H9 (cell line): ENCODE data around the gene STX11. TPM values are rescaled to one million over a fixed set of nuclear protein-coding genes. Genes with fewer than 3 reads are reported as not detected.

Experiments used
- DNase-seq: peaks from one replicate; pipeline ENCODE4 v3.0.0-alpha.2; 2017
- H2AFZ ChIP-seq: one replicate; pipeline ENCODE4 v1.6.1; 2013; ENCODE audit warnings: mild to moderate bottlenecking, low read length, control low read depth, moderate library complexity
- H2AK5ac ChIP-seq: 2 replicates; pipeline ENCODE4 v1.6.1; 2013; ENCODE audit warnings: low read length, control low read depth, mixed read lengths; ENCODE audit not compliant: insufficient read length
- H2BK120ac ChIP-seq: one replicate; pipeline ENCODE4 v1.6.1; 2013; ENCODE audit warnings: low read depth, mild to moderate bottlenecking, low read length, control low read depth, inconsistent platforms; ENCODE audit not compliant: poor library complexity, severe bottlenecking
- H2BK12ac ChIP-seq: 2 replicates; pipeline ENCODE4 v1.6.1; 2013; ENCODE audit warnings: low read length, control low read depth, mixed read lengths, low read depth; ENCODE audit not compliant: insufficient read length
- H2BK15ac ChIP-seq: 2 replicates; pipeline ENCODE4 v1.6.1; 2013; ENCODE audit warnings: low read depth, low read length, control low read depth
- H2BK20ac ChIP-seq: one replicate; pipeline ENCODE4 v1.6.1; 2013; ENCODE audit warnings: low read depth, mild to moderate bottlenecking, low read length, control low read depth, inconsistent platforms; ENCODE audit not compliant: poor library complexity, severe bottlenecking
- H2BK5ac ChIP-seq: 2 replicates; pipeline ENCODE4 v1.6.1; 2013; ENCODE audit warnings: low read length, control low read depth, mixed read lengths; ENCODE audit not compliant: insufficient read length
- H3K14ac ChIP-seq: 2 replicates; pipeline ENCODE4 v1.6.1; 2013; ENCODE audit warnings: low read length, control low read depth; ENCODE audit not compliant: insufficient read depth
- H3K18ac ChIP-seq: 2 replicates; pipeline ENCODE4 v1.6.1; 2013; ENCODE audit warnings: low read depth, mild to moderate bottlenecking, mixed read lengths, low read length, control low read depth; ENCODE audit not compliant: insufficient read length
- H3K23ac ChIP-seq: 2 replicates; pipeline ENCODE4 v1.6.1; 2013; ENCODE audit warnings: low read length, control low read depth, mixed read lengths, low read depth; ENCODE audit not compliant: insufficient read length
- H3K23me2 ChIP-seq: 2 replicates; pipeline ENCODE4 v1.6.1; 2013; ENCODE audit warnings: low read depth, mild to moderate bottlenecking, mixed read lengths, low read length, control low read depth; ENCODE audit not compliant: insufficient read length, poor library complexity, severe bottlenecking
- H3K27ac ChIP-seq: 2 replicates; pipeline ENCODE4 v1.5.1; 2013; ENCODE audit warnings: low read length, control low read depth, mixed read lengths, low read depth; ENCODE audit not compliant: insufficient read length
- H3K27me3 ChIP-seq: 2 replicates; pipeline ENCODE4 v1.6.1; 2013; ENCODE audit warnings: low read length, control low read depth, inconsistent platforms; ENCODE audit not compliant: insufficient read depth
- H3K4ac ChIP-seq: 2 replicates; pipeline ENCODE4 v1.6.1; 2013; ENCODE audit warnings: low read depth, mild to moderate bottlenecking, control low read depth, inconsistent platforms, low read length, moderate library complexity
- H3K4me1 ChIP-seq: 2 replicates; pipeline ENCODE4 v1.6.1; 2013; ENCODE audit warnings: low read length, control low read depth, inconsistent platforms; ENCODE audit not compliant: insufficient read depth
- H3K4me2 ChIP-seq: 2 replicates; pipeline ENCODE4 v1.6.1; 2013; ENCODE audit warnings: low read length, control low read depth, mixed read lengths; ENCODE audit not compliant: insufficient read length, insufficient read depth
- H3K56ac ChIP-seq: 2 replicates; pipeline ENCODE4 v1.6.1; 2013; ENCODE audit warnings: low read depth, mild to moderate bottlenecking, mixed read lengths, low read length, control low read depth; ENCODE audit not compliant: insufficient read length
- H3K79me1 ChIP-seq: 2 replicates; pipeline ENCODE4 v1.6.1; 2013; ENCODE audit warnings: low read depth, mild to moderate bottlenecking, moderate library complexity, low read length, control low read depth, inconsistent platforms; ENCODE audit not compliant: insufficient read depth, poor library complexity, severe bottlenecking
- H3K79me2 ChIP-seq: 2 replicates; pipeline ENCODE4 v1.6.1; 2013; ENCODE audit warnings: low read length, control low read depth, inconsistent platforms; ENCODE audit not compliant: insufficient read depth
- H3K9ac ChIP-seq: 2 replicates; pipeline ENCODE4 v1.6.1; 2013; ENCODE audit warnings: low read length, control low read depth, mixed read lengths; ENCODE audit not compliant: insufficient read length; ENCODE audit errors: extremely low read depth
- H3K9me3 ChIP-seq: one replicate; pipeline ENCODE4 v1.6.1; 2013; ENCODE audit warnings: low read depth, low read length, inconsistent platforms; ENCODE audit not compliant: control insufficient read depth
- H3T11ph ChIP-seq: one replicate; pipeline ENCODE4 v1.6.1; 2013; ENCODE audit warnings: mild to moderate bottlenecking, low read length, control low read depth, inconsistent platforms
- H4K20me1 ChIP-seq: one replicate; pipeline ENCODE4 v1.6.1; 2013; ENCODE audit not compliant: control insufficient read depth, insufficient read length, insufficient read depth
- H4K5ac ChIP-seq: 2 replicates; pipeline ENCODE4 v1.6.1; 2013; ENCODE audit warnings: low read depth, mild to moderate bottlenecking, mixed read lengths, low read length, control low read depth; ENCODE audit not compliant: insufficient read length
- H4K8ac ChIP-seq: replicated peaks from 2 replicates; pipeline ENCODE4 v1.6.1; 2013; ENCODE audit warnings: low read length, control low read depth, mixed read lengths, low read depth; ENCODE audit not compliant: insufficient read length
- H4K91ac ChIP-seq: 2 replicates; pipeline ENCODE4 v1.6.1; 2013; ENCODE audit warnings: low read depth, mild to moderate bottlenecking, moderate library complexity, mixed read lengths, low read length, control low read depth; ENCODE audit not compliant: insufficient read length
- H3K27ac Mint-ChIP-seq, 3 experiments: 2 replicates in 2 of 3; 3 replicates in 1 of 3; pipeline ENCODE4 v1.8.0; 2020 to 2021; ENCODE audit warnings: mixed read lengths in 3 of 3, mild to moderate bottlenecking in 1 of 3, moderate library complexity in 1 of 3
- H3K27me3 Mint-ChIP-seq: 2 replicates; pipeline ENCODE4 v1.8.0; 2021; ENCODE audit warnings: low read depth, mild to moderate bottlenecking, moderate library complexity, mixed read lengths
- H3K36me3 Mint-ChIP-seq, 3 experiments: 2 replicates in 2 of 3; 3 replicates in 1 of 3; pipeline ENCODE4 v1.8.0; 2020 to 2021; ENCODE audit warnings: low read depth in 3 of 3, mixed read lengths in 3 of 3; ENCODE audit not compliant: insufficient read depth in 1 of 3
- H3K4me1 Mint-ChIP-seq, 2 experiments: 2 replicates each; pipeline ENCODE4 v1.8.0; 2020; ENCODE audit warnings: mixed read lengths in 2 of 2
- H3K4me3 Mint-ChIP-seq, 2 experiments: 2 replicates in 1 of 2; 3 replicates in 1 of 2; pipeline ENCODE4 v1.8.0; 2020 to 2021; ENCODE audit warnings: mild to moderate bottlenecking in 2 of 2, mixed read lengths in 2 of 2, moderate library complexity in 1 of 2
- H3K9me3 Mint-ChIP-seq, 2 experiments: 2 replicates in 1 of 2; 3 replicates in 1 of 2; pipeline ENCODE4 v1.8.0; 2020; ENCODE audit warnings: mild to moderate bottlenecking in 2 of 2, mixed read lengths in 2 of 2, moderate library complexity in 1 of 2
- WGBS: extraction: QIAGEN DNeasy Blood & Tissue Kit; methylation state at CpG from one replicate; pipeline ENCODE4 v1.1.7; 2013; ENCODE audit warnings: missing lambda C conversion rate, low lambda C conversion rate, mixed read lengths; ENCODE audit not compliant: insufficient read length; ENCODE audit errors: extremely low coverage; 5-methylcytosine and 5-hydroxymethylcytosine counted together
- total RNA-seq: library from RNA; stranded (reverse); gene quantifications from 2 replicates; pipeline ENCODE4 v1.2.1, GENCODE V29; 2021
- TF ChIP-seq, protein P1 (sequence below): fragments of 200-600 bp; sonication (generic); conservative IDR thresholded peaks from 3 replicates; pipeline ENCODE4 v1.8.0; 2021; ENCODE audit warnings: antibody characterized with exemption, mild to moderate bottlenecking

Gene STX11
- total RNA-seq, 1 experiment from 2014 or later: 0.22 TPM

DNA sequence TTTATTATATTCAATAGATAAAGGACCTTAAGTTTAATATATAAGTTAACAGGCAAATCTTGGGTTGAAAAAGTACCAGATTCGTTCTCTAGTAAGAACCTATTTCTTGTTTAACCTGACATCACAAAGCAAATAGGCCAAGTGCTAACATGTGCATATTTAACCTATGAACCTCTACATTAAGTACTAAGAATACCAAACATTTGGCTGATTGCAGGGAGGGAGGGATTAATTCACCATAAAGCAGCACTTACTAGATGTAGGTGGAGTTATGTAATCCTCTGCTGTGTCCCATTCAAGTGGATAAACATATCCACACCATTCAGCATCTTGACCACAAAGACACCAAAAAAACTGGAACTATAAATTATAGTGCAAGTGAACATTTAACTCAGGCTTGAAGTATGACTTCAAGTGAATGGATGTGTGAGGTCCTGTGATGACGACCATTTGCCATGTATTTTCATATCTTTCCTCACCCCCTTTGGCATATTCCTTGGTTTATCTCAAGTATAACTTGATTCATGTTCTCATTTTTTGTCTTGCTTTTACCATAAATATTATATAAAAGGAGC is 10.2 kb downstream of the STX11 start:
- Histone ChIP-seq H4K91ac (no peak overlapping the region), H3K56ac (no peak overlapping the region), H4K5ac (no peak overlapping the region), H3K9me3 (no peaks in the 10 kb centered on the region), H3K23me2 (no peaks in the 10 kb centered on the region), H2BK120ac (no peak overlapping the region), H2AFZ (no peak overlapping the region), H3K23ac (no peak overlapping the region), H2BK12ac (no peak overlapping the region), H3K27me3 (no peaks in the 10 kb centered on the region), H2BK5ac (no peak overlapping the region), H3T11ph (no peak overlapping the region), H4K8ac (no peak overlapping the region), H3K14ac (no peak overlapping the region), H2BK15ac (no peak overlapping the region), H3K27ac (no peak overlapping the region), H3K79me2 (no peaks in the 10 kb centered on the region), H3K9ac (no peak overlapping the region), H2AK5ac (no peak overlapping the region), H3K4me2 (no peak overlapping the region), H3K4me1 (no peaks in the 10 kb centered on the region; the same call in 1 of the 2 replicates), H2BK20ac (no peak overlapping the region), H3K4ac (no peak overlapping the region), H3K79me1 (no peaks in the 10 kb centered on the region), H3K18ac (no peak overlapping the region), H4K20me1 (no peaks in the 10 kb centered on the region)
- no peak for DNase-seq
- TF ChIP-seq, protein P1, sequence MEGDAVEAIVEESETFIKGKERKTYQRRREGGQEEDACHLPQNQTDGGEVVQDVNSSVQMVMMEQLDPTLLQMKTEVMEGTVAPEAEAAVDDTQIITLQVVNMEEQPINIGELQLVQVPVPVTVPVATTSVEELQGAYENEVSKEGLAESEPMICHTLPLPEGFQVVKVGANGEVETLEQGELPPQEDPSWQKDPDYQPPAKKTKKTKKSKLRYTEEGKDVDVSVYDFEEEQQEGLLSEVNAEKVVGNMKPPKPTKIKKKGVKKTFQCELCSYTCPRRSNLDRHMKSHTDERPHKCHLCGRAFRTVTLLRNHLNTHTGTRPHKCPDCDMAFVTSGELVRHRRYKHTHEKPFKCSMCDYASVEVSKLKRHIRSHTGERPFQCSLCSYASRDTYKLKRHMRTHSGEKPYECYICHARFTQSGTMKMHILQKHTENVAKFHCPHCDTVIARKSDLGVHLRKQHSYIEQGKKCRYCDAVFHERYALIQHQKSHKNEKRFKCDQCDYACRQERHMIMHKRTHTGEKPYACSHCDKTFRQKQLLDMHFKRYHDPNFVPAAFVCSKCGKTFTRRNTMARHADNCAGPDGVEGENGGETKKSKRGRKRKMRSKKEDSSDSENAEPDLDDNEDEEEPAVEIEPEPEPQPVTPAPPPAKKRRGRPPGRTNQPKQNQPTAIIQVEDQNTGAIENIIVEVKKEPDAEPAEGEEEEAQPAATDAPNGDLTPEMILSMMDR: no peak
- WGBS: no CpG with 5 or more reads among the region's 2 CpGs
- Mint-ChIP-seq H3K4me1 (peaks cover 14 to 15% of the 10 kb centered on the region in 2 experiments), H3K9me3 (no peaks in the 10 kb centered on the region), H3K27ac (no peak overlapping the region), H3K4me3 (no peak overlapping the region), H3K36me3 (no peaks in the 10 kb centered on the region), H3K27me3 (no peaks in the 10 kb centered on the region; the same call in 1 of the 2 replicates)
